Measurements from ENCODE around the gene PTPRN.

DNA sequence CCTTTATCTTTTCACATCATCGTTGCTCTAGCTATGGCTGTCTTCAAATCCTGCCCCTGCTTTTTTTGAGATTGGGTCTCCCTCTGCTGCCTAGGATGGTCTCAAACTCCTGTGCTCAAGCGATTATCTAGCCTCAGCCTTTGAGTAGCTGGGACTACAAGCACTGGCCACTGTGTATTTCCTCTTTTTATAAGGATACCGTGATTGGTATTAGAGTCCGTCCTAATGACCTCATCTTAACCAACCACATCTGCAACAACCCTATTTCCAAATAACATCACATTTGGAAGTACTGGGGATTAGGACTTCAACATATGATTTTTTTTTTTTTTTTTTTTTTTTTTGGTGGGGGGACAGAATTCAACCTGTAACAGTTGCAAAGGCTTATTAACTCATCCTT, 14.2 kb upstream of the PTPRN start:
- TF ChIP-seq, protein P1, sequence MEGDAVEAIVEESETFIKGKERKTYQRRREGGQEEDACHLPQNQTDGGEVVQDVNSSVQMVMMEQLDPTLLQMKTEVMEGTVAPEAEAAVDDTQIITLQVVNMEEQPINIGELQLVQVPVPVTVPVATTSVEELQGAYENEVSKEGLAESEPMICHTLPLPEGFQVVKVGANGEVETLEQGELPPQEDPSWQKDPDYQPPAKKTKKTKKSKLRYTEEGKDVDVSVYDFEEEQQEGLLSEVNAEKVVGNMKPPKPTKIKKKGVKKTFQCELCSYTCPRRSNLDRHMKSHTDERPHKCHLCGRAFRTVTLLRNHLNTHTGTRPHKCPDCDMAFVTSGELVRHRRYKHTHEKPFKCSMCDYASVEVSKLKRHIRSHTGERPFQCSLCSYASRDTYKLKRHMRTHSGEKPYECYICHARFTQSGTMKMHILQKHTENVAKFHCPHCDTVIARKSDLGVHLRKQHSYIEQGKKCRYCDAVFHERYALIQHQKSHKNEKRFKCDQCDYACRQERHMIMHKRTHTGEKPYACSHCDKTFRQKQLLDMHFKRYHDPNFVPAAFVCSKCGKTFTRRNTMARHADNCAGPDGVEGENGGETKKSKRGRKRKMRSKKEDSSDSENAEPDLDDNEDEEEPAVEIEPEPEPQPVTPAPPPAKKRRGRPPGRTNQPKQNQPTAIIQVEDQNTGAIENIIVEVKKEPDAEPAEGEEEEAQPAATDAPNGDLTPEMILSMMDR (conservative IDR thresholded peaks at IDR 0.05; ENCODE audit: low read depth in 2 of 2), result peak in 1 of 2 experiments; percentile 24; a peak in 1 of 4 replicates
- no peak for TF ChIP-seq POLR2AphosphoS5 (IDR thresholded peaks at IDR 0.05; ENCODE audit: low read depth)
- TF ChIP-seq, protein P2, sequence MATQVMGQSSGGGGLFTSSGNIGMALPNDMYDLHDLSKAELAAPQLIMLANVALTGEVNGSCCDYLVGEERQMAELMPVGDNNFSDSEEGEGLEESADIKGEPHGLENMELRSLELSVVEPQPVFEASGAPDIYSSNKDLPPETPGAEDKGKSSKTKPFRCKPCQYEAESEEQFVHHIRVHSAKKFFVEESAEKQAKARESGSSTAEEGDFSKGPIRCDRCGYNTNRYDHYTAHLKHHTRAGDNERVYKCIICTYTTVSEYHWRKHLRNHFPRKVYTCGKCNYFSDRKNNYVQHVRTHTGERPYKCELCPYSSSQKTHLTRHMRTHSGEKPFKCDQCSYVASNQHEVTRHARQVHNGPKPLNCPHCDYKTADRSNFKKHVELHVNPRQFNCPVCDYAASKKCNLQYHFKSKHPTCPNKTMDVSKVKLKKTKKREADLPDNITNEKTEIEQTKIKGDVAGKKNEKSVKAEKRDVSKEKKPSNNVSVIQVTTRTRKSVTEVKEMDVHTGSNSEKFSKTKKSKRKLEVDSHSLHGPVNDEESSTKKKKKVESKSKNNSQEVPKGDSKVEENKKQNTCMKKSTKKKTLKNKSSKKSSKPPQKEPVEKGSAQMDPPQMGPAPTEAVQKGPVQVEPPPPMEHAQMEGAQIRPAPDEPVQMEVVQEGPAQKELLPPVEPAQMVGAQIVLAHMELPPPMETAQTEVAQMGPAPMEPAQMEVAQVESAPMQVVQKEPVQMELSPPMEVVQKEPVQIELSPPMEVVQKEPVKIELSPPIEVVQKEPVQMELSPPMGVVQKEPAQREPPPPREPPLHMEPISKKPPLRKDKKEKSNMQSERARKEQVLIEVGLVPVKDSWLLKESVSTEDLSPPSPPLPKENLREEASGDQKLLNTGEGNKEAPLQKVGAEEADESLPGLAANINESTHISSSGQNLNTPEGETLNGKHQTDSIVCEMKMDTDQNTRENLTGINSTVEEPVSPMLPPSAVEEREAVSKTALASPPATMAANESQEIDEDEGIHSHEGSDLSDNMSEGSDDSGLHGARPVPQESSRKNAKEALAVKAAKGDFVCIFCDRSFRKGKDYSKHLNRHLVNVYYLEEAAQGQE (IDR thresholded peaks at IDR 0.05; ENCODE audit: unreplicated experiment), result no peak
- TF ChIP-seq CREB1 (CRISPR knock-in tag; IDR thresholded peaks at IDR 0.05; ENCODE audit: low read depth), result no peak
- TF ChIP-seq EZH2phosphoT487 (IDR thresholded peaks at IDR 0.05; ENCODE audit: unreplicated experiment), result no peak
- TF ChIP-seq EZH2 (IDR thresholded peaks at IDR 0.05; ENCODE audit: low read depth, unreplicated experiment), result no peak

All from GM23338 (cell line).